Measurements from ENCODE around the gene IP6K2. TPM values are rescaled to one million over a fixed set of nuclear protein-coding genes. Genes with fewer than 3 reads are reported as not detected.

IP6K2 gene
- total and polyA plus RNA-seq, 7 donors: 14.0 to 36.8 (median 22.5) TPM

GRCh38 chr3:48651771-48652170 lies 65.2 kb downstream of the IP6K2 start:
- DNase-seq (no peak), ATAC-seq (no peak)
- Histone ChIP-seq H3K27me3 (ENCODE audit: insufficient read depth in 3 of 3, low read length in 2 of 3) (no peaks in the 10 kb centered on the region), H3K9me3 (no peaks in the 10 kb centered on the region), H3K4me1 (no peaks in the 10 kb centered on the region), H3K4me3 (no peak overlapping the region), H3K36me3 (ENCODE audit: insufficient read depth in 1 of 2, low read depth in 1 of 2) (no peaks in the 10 kb centered on the region), H3K27ac (no peak overlapping the region)
- intact Hi-C loops (cut with DNase I): loop anchor here in 1 of 2 donors (5.0 kb wide), 1 partner anchor 89 kb away; the partner anchor contains the start of gene UCN2
- WGBS, 3 donors: 86 to 89% (median 87%) methylated on average over 11 of the region's 11 CpGs
- TF ChIP-seq CTCF (IDR thresholded peaks at IDR 0.05): no peak

GRCh38 chr3:48650723-48651122 lies 66.3 kb downstream of the IP6K2 start:
- no peak overlapping the region for H3K27ac ChIP-seq
- no peak for TF ChIP-seq CTCF (IDR thresholded peaks at IDR 0.05)
- H3K27me3 ChIP-seq (ENCODE audit: insufficient read depth in 3 of 3, low read length in 2 of 3): no peaks in the 10 kb centered on the region
- H3K4me1 ChIP-seq: no peaks in the 10 kb centered on the region
- no peaks in the 10 kb centered on the region for H3K9me3 ChIP-seq
- no peak overlapping the region for H3K4me3 ChIP-seq
- WGBS, 3 donors: 49 to 73% (median 59%) methylated on average over 12 of the region's 12 CpGs
- intact Hi-C loops (cut with DNase I): loop anchor here in 1 of 2 donors (5.0 kb wide), 1 partner anchor 88 kb away; the partner anchor contains the start of gene UCN2
- DNase-seq (no peak), ATAC-seq (peak in 3 of 4 donors; percentile 20 to 64 (median 41))
- H3K36me3 ChIP-seq (ENCODE audit: insufficient read depth in 1 of 2, low read depth in 1 of 2): no peaks in the 10 kb centered on the region

- no peak for TF ChIP-seq CTCF (IDR thresholded peaks at IDR 0.05)
- WGBS, 3 donors: 80 to 89% (median 82%) methylated on average over 15 of the region's 15 CpGs
- intact Hi-C loops (cut with DNase I): no loop called here
Measured at GRCh38 chr3:48648188-48648850, 68.7 kb downstream of the IP6K2 start.

GRCh38 chr3:48647714-48648113 lies 69.3 kb downstream of the IP6K2 start:
- Histone ChIP-seq H3K27ac (no peak overlapping the region), H3K36me3 (ENCODE audit: insufficient read depth in 1 of 2, low read depth in 1 of 2) (no peaks in the 10 kb centered on the region), H3K4me1 (no peaks in the 10 kb centered on the region), H3K4me3 (no peak overlapping the region), H3K27me3 (ENCODE audit: insufficient read depth in 3 of 3, low read length in 2 of 3) (no peaks in the 10 kb centered on the region), H3K9me3 (no peaks in the 10 kb centered on the region)
- DNase-seq (no peak), ATAC-seq (no peak)
- intact Hi-C loops (cut with DNase I): no loop called here
- no peak for TF ChIP-seq CTCF (IDR thresholded peaks at IDR 0.05)
- WGBS, 3 donors: 74 to 84% (median 81%) methylated on average over 9 of the region's 9 CpGs

More at GRCh38 chr3:48648188-48648850, 68.7 kb downstream of the IP6K2 start:
- Histone ChIP-seq H3K9me3 (no peaks in the 10 kb centered on the region), H3K4me3 (no peak overlapping the region), H3K27me3 (ENCODE audit: insufficient read depth in 3 of 3, low read length in 2 of 3) (no peaks in the 10 kb centered on the region), H3K27ac (no peak overlapping the region), H3K36me3 (ENCODE audit: insufficient read depth in 1 of 2, low read depth in 1 of 2) (no peaks in the 10 kb centered on the region), H3K4me1 (no peaks in the 10 kb centered on the region)
- DNase-seq: no peak
- no peak for ATAC-seq

All from psoas muscle (tissue), 8 donors.